Astrocyte (in vitro differentiated cells and primary cell): ENCODE results near the gene PLXDC2.

ENCODE experiments used
- CTCF ChIP-seq: IDR thresholded peaks from 2 replicates; pipeline ENCODE4 v1.5.1; 2011; ENCODE audit warnings: low read depth, mild to moderate bottlenecking, inconsistent platforms, low read length, moderate library complexity; ENCODE audit not compliant: insufficient read depth
- EZH2 ChIP-seq: IDR thresholded peaks from 2 replicates; pipeline ENCODE4 v1.6.1; 2012; ENCODE audit warnings: mild to moderate bottlenecking, low read length, inconsistent platforms; ENCODE audit not compliant: insufficient read depth

GRCh38 chr10:19839552-19839951 lies 23.3 kb downstream of the PLXDC2 start:
- no peak for TF ChIP-seq CTCF
- no peak for TF ChIP-seq EZH2
